ENCODE results near the gene ZC3H12C.
"Not testable (repeated sequence)": the region's sequence is repeated elsewhere in the genome, so short reads cannot be mapped to it uniquely, and the experiment has no call there.

The ZC3H12C gene

DNA sequence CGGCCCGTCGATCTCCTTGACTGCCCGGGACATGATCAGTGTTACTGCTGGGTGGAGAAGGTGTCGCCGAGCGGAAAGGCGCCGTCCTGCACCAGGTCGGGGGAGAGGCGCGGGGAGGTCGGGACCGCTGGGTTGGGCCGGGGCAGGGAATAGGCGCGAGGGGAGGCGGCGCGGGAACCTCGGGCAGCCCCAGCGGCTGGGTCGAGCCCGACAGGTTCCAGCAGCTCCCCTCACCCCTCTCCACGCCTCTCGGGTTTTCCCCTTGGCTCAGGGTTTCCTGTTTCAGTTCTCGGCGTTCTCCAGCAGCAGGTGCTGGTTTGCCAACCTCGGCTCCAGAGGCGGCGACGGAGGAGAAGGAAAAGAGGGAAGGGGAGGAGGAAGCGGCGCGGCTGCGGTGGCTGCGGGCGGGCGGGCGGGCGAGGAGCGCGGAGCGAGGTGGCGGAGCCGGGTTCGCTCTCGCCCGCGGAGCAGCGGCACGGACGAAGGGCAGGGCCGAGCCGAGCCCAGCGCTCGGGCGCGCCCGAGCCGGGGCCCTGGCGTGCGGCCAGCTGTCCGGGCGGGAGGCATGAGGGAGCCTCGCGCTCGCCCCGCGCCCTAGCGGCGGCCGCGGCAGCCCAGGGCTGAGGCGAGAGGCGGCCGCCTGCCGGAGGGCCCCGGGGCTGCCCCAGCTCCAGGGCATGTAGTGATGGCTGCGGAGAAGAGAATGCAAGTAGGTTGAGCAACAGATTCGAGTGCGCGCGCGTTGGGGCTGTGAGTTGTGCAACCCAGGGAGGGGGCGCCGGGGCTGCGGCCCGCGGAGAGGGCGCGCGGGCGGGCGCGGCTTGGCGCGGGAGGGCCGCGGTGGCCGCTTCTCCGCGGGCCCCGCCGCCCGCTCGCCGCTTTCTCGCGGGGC lies at the start of gene ZC3H12C:
Gene ZC3H12C, plus strand, starts transcription at position 878 of the 892 bp plus-strand sequence. CDS start 20 bp downstream, outside the sequence.
- peak; percentile 26 to 69 for DNase-seq

DNA sequence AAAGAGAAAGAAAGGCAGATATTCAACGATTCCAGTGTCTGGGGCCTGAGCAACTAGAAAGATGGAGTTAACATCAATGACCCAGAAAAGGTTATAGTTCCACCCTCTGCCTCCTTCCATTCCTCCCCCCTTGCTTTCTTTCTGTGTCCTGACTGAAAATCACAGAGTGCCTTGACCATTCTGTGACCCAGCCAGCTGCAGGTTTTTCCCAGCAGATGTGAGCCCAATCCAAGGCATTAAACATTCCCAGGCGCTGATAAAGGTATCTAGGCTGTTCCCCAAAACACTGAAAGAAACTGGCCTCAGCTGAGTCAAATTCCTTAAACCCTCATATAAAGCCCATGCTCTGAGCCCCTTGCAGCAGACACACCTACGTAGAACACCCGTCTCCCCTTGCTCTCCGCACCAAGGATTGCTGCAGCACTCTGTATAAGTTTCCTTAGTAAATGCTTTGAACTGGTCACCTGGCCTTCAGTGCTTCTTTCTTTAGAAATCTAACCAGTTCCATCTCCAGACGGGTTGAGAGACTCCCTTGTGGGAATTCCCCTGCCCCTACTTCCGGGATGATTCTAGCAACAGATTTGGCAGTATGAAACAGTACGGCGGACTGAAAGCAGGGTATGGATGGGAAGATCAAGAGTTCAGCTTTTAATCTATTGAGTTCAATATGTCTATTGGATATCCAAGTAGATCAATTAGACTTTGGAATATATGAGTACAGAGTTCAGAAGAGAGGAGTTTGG lies 48.8 kb upstream of the ZC3H12C start:
- DNase-seq, result no peak

DNA sequence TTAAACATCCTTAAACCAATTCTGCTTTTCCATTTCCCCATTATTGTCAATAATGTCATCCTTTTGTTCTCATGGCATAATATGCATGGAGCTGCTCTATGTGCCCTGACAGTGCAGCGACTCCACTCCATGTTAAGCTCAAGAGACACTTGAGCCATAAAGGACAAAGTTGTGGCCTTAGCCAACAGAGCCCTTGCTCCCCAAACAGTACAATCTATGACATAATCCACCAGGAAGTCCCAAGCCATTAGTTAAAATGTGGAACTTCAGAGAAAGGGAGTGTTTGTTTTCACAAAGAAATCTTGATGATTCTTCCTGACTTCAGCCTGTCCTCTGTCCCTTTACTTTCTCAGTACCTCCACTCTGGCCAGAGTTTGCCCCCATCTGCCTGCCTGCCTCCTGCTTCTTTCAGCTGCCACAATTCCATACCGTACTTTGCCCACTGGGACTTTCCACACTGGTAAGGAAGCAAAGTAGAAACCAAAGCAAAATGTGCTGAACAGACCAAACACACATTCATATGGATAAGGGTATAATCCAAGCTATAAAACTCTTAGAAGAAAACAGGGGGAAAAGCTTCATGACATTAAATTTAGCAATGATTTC lies 46.3 kb upstream of the ZC3H12C start:
- DNase-seq, result no peak

DNA sequence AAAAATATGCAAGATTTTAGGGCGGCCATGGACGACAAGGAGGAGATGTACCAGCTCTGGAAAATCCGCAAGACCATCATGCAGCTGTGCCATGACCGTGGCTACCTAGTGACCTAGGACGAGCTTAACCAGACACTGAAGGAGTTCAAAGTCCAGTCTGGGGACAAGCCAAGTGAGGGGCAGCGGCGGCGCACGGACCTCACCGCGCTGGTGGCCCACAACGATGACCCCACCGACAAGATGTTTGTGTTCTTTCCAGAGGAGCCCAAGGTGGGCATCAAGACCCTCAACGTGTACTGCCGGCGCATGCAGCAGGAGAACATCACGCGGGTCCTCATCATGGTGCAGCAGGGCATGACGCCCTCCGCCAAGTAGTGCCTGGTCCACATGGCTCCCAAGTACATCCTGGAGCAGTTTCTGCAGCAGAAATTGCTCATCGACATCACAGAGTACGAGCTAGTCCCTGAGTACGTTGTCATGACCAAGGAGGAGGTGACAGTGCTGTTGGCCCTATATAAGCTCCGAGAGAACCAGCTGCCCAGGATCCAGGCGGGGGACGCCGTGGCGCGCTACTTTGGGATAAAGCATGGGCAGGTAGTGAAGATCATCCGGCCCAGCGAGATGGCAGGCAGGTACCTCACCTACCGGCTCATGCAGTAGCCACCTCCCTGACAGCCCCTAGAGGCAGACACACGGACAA lies 43.5 kb upstream of the ZC3H12C start:
- DNase-seq, result no peak

DNA sequence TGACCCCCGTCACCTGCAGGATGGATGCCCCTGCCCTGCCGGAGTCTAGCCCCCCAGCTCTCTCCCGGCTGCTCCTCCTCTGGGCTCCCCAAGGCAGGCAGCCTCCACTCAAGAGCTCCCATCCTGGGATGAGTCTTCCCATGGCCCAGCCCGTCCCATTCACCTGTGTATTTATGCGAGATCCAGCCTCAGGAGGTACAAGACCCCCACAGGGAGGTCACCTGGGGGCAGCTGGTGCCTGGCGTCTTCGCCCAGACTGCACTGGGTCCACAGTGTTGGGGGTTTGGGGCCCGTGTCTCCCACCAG lies 43.0 kb upstream of the ZC3H12C start:
- no peak for DNase-seq

DNA sequence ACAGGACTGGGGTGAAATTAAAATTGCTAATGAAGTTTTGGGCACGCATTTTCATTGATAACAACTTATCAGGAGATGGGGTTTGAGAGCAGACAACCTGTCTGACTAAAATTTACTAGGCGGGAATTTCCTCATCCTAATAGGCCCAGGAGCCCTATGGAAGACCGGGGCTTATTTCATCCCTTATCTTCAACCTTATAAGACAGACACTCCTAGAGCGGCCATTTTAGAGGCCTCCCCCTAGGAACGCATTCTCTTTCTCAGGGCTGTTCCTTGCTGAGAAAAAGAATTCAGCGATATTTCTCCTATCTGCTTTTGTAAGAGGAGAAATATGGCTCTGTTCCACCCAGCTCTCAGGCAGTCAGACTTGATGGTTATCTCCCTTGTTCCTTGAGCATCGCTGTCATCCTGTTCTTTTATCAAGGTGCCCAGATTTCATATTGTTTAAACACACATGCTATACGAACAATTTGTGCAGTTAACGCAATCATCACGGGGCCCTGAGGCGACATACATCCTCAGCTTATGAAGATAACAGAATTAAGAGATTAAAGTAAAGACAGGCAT lies 39.3 kb upstream of the ZC3H12C start:
- DNase-seq, result no peak

- DNase-seq, result no peak
Measured at GRCh38 chr11:110056956-110057355, 36.2 kb upstream of the ZC3H12C start.

GRCh38 chr11:110059706-110060463 lies 33.3 kb upstream of the ZC3H12C start:
- no peak for DNase-seq

GRCh38 chr11:110061296-110061695 lies 31.9 kb upstream of the ZC3H12C start:
- no peak for DNase-seq

DNA sequence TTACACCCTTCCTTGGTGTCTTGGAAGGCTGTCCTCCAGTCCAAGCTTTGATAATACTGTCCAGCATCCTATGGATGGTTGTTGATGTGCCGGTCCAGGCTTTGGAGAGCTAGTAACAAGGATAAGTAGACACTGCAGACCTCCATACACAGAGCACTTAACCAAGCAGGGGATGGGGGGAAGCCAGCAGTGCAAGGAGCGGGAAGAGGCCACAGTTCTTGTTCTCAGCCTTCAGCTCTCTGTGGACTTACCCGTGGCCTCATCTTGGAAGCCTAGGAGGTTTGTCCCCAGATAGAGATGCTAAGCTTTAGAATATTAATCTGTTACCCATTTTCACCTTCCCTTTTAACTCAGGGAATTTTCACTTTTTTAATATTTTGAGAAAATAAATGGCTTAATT lies 30.9 kb upstream of the ZC3H12C start:
- no peak for DNase-seq

GRCh38 chr11:110065189-110065588 lies 28.0 kb upstream of the ZC3H12C start:
- no peak for DNase-seq

- not testable (repeated sequence) for DNase-seq
Measured at GRCh38 chr11:110068001-110068400, 25.2 kb upstream of the ZC3H12C start.

GRCh38 chr11:110069158-110069737 lies 23.9 kb upstream of the ZC3H12C start:
- no peak for DNase-seq

- DNase-seq, result no peak
Measured at GRCh38 chr11:110070176-110070575, 23.0 kb upstream of the ZC3H12C start.

DNA sequence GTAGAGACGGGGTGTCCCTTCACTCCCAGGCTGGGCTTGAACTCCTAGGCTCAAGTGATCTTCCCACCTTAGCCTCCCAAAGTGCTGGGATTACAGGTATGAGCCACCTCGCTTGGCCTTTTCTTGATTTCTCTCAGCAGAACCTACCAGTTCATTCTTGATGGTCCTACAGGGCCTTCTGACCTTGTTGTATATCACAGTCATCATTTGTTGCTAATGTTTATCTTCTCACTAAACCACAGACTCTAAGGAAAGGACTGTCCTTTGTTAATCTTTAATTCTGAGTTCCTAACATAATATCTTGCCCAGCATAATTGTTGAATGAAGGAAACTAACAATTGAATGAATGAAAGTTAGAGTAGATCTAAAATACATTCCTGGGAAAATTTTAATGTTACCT lies 22.0 kb upstream of the ZC3H12C start:
- DNase-seq, result no peak

DNA sequence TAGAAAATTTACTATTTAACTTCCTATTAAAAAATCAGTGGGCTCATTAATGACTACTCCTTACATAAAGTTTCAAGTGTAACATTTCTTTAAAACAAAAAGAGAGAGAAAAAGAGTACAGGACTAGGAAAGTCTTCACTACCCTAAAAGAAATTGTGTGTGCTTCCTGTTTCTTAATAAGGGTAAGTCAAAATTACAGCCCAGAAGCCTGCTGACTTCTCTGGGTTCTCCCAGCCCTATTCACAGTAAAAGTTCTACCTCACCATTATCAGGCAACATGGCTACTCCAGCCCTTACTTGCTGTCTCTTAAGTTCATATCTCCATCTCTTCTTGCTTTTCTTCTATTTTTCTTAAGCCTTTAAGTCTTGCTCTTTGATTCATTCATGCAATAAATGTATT lies 20.3 kb upstream of the ZC3H12C start:
- DNase-seq, result no peak

DNA sequence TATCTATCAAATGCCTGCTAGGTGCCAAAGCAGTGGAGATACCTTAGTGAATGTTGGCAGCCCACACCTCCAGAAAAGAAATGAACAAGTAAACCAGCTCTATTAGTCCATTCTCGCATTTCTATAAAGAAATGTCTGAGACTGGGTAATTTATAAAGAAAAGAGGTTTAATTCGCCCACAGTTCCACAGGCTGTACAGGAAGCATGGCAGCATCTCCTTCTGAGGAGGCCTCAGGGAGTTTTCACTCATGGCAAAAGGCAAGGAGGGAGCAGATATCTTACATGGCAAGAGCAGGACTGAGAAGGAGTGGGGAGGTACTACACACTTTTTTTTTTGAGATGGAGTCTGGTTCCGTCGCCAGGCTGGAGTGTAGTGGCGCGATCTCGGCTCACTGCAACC lies 18.7 kb upstream of the ZC3H12C start:
- DNase-seq, result no peak

GRCh38 chr11:110075105-110075846 lies 17.9 kb upstream of the ZC3H12C start:
- DNase-seq, result no peak

DNA sequence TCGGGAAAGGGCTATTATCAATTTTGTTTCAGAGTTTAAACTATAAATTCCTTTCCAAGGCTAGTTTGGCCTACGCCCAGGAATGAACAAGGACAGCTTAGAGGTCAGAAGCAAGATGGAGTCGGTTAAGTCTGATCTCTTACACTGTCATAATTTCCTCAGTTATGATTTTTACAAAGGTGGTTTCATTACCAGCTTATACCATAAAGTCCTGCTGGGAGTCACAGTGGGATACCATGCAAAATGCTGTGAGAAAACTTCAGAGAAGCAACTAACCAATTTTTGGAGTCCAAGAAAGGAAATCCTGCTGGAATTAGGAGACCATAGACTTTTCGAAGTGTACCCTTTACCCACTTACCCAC lies 17.4 kb upstream of the ZC3H12C start:
- no peak for DNase-seq

DNA sequence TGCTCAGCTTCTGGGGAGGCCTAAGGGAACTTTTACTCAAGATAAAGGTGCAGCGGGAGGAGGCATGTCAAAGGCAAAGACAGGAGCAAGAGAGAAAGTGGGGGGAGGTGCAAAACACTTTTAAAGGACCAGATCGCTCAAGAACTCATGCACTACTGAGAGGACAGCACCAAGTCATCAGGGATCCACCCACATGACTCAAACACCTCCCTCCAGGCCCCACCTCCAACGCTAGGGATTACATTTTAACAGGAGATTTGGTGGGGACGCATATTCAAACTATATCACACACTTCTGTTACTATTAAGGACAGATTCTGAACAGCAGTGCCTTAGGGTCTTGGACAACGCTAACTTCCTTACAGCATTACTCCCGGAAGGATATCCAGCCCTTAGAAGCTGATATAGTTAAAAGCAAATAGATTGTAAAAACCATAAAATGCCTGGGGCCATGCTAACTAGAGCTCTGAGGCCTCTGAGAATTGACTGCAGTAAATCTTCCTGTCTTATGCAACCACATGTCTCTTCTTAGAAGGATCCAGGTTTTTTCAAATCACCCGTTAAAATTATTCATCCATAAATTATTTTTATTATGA lies 16.7 kb upstream of the ZC3H12C start:
- DNase-seq, result no peak

- no peak for DNase-seq
Measured at GRCh38 chr11:110077346-110077745, 15.8 kb upstream of the ZC3H12C start.

Measured in NCI-H187 (cell line).